CMK (cell line): ENCODE results near the gene IMMP2L.

Experiments
- DNase-seq: peaks from one replicate; pipeline ENCODE4 v3.0.0-alpha.2; 2010; ENCODE audit warnings: low read depth

Gene IMMP2L

GRCh38 chr7:111029141-111029572, 533.1 kb downstream of the IMMP2L start:
- no peak for DNase-seq

DNA sequence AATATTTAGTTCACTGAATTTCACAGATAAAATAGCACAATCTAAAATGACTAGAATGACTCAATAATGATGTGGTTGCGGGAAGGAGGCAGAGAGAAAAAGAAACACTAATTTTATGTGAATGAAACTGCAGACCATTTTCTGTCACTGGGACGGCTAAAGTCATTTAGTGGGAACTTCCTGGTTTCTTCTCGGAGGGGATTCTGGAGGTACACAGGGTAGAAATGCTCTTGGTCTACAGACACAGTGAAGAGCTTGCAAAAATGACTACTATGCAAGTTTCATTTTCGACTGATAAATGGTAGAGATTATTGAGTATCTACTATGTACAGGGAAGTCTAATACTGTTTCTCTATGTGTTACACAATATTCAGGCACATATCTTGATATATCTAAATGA, 534.9 kb downstream of the IMMP2L start:
- no peak for DNase-seq

- no peak for DNase-seq
Measured at GRCh38 chr7:111026806-111027205, 535.5 kb downstream of the IMMP2L start.

DNA sequence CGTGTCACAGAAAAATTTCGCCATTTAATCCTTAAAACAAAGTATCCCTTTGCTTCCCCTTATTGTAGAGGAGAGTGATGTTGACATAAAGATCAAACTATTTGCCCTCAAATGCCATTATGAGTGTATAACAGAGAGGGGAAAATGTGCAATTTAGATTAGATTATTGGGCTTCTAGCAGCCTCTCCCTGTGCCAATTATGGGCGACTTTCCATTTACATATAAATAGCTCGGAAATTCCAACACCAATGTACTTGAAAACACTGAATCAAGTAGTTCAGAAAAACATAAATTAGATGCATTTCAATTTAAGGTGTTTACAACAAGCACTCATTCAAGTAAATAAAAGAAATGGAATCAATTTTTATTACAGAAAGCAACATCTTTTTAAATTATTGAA, 535.9 kb downstream of the IMMP2L start:
- no peak for DNase-seq

DNA sequence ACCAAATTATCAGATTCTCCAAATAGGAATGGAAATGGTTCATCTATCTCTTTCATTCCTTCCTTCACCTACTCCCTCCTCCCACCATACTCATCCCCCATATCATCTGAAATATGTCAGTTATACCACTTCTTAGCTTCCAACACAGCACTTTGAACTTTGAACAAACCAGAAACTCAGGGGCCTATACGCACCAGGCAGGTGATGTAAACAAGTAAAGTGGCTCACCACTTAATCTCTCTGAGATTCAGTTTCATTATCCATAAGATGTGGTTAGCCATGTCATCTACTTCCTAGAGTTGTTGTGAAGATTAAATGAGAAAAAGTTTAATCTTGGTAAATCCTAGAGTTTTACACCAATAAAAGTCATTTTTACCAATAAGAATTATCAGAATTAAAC, 537.3 kb downstream of the IMMP2L start:
- DNase-seq, result no peak

DNA sequence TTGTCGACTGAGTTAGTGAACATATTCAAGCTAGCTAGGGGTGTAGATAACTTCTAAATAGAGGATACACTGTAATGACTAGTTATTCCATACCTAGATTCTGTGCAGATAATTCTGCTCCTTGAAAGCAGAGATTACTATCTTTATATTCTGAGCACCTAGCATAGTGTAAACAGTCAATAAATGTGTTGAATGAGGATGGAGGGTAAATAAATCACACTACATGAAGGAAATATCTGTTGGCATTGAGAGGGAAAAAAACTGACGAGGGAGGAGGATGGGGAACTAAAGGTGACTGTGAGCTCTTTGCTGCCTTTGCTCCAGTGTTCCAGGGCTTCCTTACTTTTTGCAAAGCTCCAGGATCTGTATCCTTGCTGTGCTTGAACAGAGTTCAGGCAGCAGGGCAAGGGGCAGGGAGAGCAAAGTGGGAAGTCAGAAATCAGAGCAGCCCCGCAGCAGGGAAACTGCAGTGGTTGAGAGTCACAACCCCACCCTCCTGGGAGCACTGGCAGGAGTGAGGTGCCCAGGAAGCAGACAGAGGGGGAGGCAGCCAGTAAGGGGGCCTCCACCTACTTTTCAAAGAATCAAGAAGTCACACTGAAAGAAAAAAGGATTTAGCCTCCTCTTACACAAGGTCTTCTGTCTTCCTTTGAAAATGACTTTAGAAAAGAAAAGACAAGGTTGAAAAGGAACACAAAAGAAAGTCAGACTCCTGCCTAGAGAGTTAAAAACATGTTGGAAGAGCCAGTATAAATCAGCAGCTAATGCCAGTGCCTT, 543.1 kb downstream of the IMMP2L start:
- no peak for DNase-seq

- no peak for DNase-seq
Measured at GRCh38 chr7:111018447-111018846, 543.8 kb downstream of the IMMP2L start.

DNA sequence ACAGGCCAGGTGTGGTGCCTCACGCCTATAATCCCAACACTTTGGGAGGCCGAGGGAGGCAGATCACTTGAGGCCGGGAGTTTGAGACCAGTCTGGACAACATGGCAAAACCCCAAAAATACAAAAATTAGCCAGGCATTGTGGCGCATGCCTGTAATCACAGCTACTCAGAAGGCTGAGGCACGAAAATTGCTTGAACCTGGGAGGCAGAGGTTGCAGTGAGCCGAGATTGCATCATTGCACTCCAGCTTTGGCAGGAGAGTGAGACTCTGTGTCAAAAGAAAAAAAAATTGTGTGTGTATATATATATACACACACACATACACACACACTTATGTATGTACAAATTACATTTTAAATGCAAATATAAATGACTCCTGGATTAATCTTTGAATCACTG, 548.2 kb downstream of the IMMP2L start:
- no peak for DNase-seq

GRCh38 chr7:111012799-111013675, 549.3 kb downstream of the IMMP2L start:
- DNase-seq, result no peak

DNA sequence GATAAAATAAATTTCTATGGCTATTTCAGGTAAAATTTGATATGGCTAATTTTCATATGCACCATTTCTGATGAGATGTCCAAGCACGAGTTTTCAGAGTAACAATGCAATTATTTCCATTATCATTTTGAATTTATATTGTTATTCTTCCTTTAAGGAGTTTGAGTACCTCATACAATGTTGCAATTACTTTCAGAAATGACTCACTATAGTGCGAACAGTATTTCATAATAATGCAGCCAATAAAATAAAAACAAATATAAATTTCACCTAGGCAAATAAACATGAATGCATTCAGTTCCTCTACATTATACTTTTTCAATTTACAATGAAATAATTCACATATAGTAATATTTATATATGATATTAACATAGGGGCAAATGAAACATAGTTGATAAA, 550.1 kb downstream of the IMMP2L start:
- DNase-seq, result no peak

DNA sequence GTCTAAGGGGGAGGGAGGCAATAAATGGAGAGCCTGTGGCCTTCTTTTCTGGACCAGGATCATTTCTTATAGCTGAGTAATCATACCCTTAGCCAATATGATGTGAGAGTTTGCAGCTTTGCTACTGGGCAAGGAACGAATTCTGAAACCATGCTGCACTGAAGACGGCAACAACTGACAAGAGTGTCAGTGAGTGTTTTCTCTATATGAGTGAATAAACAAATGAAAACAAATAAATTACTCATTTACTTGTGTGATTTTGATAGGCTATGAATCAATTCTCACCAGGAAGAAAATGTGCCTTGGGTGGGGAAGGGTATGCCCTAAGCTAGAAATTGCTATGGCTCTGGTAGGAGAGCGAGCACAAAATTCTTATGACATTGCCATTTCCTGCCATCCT, 550.8 kb downstream of the IMMP2L start:
- DNase-seq, result no peak

DNA sequence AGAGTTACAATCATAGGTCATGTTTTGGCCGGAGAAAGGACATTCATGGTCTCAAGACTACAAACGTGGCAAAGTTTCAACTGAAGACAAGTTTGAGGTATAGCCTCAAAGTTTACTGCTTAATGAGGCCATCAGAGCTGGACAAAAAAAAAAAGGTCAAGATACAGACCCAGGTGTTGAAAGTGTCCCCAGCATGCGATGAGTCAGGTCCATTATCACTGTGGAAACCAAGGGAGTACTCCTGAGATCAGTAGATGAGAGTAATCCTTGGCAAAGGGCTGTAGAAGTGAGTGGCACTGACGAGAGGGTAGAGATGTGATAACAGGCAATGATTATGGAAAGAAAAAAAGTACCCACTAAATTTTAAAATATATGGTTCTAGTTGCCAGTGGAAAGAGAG, 551.5 kb downstream of the IMMP2L start:
- DNase-seq, result no peak

DNA sequence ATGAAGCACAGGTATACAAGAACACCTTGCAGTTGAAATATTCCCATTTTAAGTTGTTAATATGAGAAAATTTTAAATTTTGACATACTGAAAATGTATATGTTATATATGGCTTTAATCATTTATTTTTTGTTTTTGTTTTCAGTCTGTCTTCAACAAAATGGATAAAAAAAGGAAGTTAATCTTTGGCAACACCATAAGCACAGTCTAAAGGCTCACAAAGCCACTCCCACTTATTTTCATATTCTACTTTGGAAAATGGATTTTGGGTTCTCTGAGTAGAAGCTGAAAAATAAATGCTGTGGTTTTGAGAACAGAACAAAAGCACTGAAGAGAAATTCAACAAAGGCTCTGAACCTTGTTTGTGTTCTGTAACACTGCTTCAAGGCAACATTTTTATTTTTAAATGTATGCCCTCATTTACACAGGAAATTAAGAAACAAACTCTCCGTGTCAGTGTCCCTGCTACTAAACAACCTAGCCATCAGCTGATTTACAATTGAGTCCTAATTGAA, 552.7 kb downstream of the IMMP2L start:
- DNase-seq, result no peak

DNA sequence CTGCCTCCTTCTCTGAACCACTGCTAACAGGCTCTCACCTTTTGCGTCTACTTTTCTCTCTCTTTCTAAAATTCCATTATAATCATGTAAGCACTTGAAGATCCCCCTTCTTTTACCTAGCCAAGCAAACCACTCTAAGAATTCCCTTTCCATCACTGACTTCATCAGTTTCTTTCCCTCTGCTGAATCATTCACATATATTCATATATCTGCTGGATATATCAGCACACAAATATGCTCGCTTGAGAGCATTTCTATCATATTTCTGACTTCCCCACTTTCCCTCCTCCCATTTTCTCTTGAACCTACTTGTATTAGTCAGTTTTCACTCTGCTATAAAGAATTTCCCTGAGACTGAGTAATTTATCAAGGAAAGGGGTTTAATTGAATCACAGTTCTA, 555.6 kb downstream of the IMMP2L start:
- DNase-seq, result no peak

- DNase-seq, result no peak
Measured at GRCh38 chr7:111006040-111006439, 556.3 kb downstream of the IMMP2L start.

DNA sequence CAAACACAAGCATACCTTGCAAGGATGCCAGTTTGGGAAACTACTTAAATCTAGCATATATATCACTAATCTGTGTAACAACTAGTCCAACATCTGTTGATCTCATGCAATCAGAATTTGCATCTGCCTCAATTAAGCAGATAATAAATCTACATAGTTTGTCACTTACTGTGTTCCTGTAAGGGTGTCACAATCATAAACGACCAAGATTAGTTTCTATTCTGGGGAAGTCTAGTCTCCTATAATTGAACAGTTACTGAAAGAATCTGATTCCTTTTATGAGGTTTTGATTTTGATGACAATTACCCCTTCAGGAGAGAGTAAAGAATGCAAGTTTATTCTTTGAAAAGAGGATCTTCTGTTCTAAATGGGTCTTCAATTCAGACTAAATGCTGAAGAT, 556.8 kb downstream of the IMMP2L start:
- DNase-seq, result no peak

GRCh38 chr7:111004310-111004901, 557.9 kb downstream of the IMMP2L start:
- no peak for DNase-seq

DNA sequence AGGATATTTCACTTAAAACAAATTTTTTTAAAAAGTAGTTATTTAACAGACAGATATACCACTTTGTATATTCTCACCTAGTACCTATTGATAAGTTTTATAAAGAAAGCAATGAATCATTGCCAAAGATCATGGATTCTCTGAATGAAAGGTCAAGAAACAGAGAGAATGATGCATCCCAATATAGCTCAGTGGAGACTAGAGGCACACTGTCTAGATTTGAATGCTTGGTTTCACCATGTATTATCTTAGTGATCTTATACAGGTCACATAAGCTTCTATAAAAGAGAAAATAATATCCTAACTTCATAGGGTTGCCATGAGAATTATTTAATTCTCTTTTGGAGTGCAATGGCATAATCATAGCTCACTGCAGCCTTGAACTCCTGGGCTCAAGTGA, 558.4 kb downstream of the IMMP2L start:
- no peak for DNase-seq

- DNase-seq, result no peak
Measured at GRCh38 chr7:110994028-110994967, 568.0 kb downstream of the IMMP2L start.

DNA sequence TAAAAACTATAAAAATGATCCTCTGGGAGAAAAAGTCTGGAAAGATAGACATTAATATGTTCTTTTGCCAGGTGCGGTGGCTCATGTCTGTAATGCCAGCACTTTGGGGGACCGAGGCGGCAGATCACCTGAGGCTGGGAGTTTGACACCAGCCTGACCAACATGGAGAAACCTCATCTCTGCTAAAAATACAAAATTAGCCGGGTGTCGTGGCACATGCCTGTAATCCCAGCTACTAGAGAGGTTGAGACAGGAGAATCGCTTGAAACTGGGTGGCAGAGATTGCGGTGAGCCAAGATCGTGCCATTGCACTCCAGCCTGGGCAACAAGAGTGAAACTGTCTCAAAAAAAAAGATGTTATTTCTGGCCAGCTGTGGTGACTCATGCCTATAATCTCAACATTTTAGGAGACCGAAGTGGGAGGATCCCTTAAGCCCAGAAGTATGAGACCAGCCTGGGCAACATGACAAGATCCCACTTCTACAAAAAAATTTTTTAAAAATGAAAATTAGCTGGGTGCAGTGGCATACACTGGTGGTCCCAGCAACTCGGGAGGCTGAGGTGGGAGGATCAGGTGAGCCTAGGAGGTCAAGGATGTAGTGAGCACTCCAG, 573.3 kb downstream of the IMMP2L start:
- DNase-seq, result no peak

DNA sequence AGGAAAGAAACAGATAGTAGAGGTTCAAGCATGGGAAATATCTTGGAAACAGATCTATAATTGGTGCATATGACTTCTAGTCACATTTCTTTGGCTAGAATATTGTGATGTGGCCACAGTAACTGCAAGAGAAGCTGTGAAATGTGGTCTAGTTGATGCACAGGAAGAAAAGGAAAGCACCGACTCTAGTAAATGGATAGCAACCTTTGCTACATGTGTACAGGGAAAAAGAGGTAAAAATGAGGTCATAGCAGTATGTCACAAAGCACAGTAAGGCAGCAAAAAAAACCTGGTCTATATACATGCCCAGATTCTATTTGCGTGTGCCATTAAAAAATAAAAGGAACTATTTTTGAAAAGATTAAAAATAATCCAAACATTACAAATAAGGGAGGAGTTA, 573.9 kb downstream of the IMMP2L start:
- DNase-seq, result no peak
